Amniotic stem cell (primary cell): ENCODE data around the gene TAF4B.
"Not testable (repeated sequence)": the region's sequence is repeated elsewhere in the genome, so short reads cannot be mapped to it uniquely, and the experiment has no call there.

Experiments used
- DNase-seq: peaks from one replicate; lab custom pipeline; 2025; lab: John Stamatoyannopoulos, UW

TAF4B gene

GRCh38 chr18:26424428-26425147 is 198.3 kb downstream of the TAF4B start:
- DNase-seq = no peak

- no peak for DNase-seq
These were observed 198.9 kb downstream of the TAF4B start for GRCh38 chr18:26425148-26425531.

GRCh38 chr18:26429535-26430226 is 203.4 kb downstream of the TAF4B start:
- DNase-seq = peak; percentile 71

- no peak for DNase-seq
These were observed 206.6 kb downstream of the TAF4B start for GRCh38 chr18:26432651-26433424.

- no peak for DNase-seq
These were observed 208.6 kb downstream of the TAF4B start for GRCh38 chr18:26434887-26435286.

GRCh38 chr18:26435415-26436095 is 209.3 kb downstream of the TAF4B start:
- no peak for DNase-seq

GRCh38 chr18:26436176-26437051 is 210.2 kb downstream of the TAF4B start:
- DNase-seq = peak; percentile 12

- DNase-seq = not testable (repeated sequence)
These were observed 211.4 kb downstream of the TAF4B start for GRCh38 chr18:26437634-26438033.

GRCh38 chr18:26438980-26439379 is 212.7 kb downstream of the TAF4B start:
- DNase-seq = no peak

- DNase-seq = no peak
These were observed 213.3 kb downstream of the TAF4B start for GRCh38 chr18:26439537-26439936.

GRCh38 chr18:26440644-26441043 is 214.4 kb downstream of the TAF4B start:
- DNase-seq = no peak
